SK-N-SH (cell line): ENCODE results near the gene CDH24. TPM values are rescaled to one million over a fixed set of nuclear protein-coding genes. Genes with fewer than 3 reads are reported as not detected.

ENCODE experiments used
- CTCF ChIA-PET: fragments of 300-600, 350-600 bp; formaldehyde crosslinking; extraction: SDS; loops from one replicate; lab custom pipeline; 2021; lab: Yijun Ruan, JAX
- POLR2A ChIA-PET: fragments of 350-600 bp; sonication (Branson Sonifier 250); formaldehyde crosslinking; extraction: SDS; loops from one replicate; lab custom pipeline; 2020; ENCODE audit warnings: antibody characterized with exemption, inconsistent platforms; lab: Yijun Ruan, JAX
- DNase-seq: peaks from one replicate; pipeline ENCODE4 v3.0.0; 2012
- H2AFZ ChIP-seq: fragments of 200-600 bp; sonication (generic); 2 replicates; pipeline ENCODE4 v1.8.1; 2016; ENCODE audit warnings: antibody characterized with exemption, mild to moderate bottlenecking, low read depth
- H3F3A ChIP-seq: fragments of 200-600 bp; sonication (generic); replicated peaks from 2 replicates; pipeline ENCODE3; 2016; ENCODE audit warnings: antibody characterized with exemption, mild to moderate bottlenecking; ENCODE audit not compliant: insufficient read depth
- H3K27ac ChIP-seq, 2 experiments: fragments of 200-500 bp in 1 of 2; fragments of 200-600 bp in 1 of 2; sonication (Bioruptor generic) in 1 of 2; sonication (generic), shearing (Covaris generic) in 1 of 2; 2 replicates each; pipeline versions ENCODE4 v1.5.1 to v1.6.1; 2014 to 2016; ENCODE audit warnings: low read depth in 2 of 2, inconsistent platforms in 1 of 2, low read length in 1 of 2, mild to moderate bottlenecking in 1 of 2, mixed read lengths in 1 of 2
- H3K27me3 ChIP-seq: fragments of 200-600 bp; sonication (generic), shearing (Covaris generic); 2 replicates; pipeline ENCODE4 v1.6.1; 2016; ENCODE audit warnings: mixed run types; ENCODE audit not compliant: insufficient read depth
- H3K36me3 ChIP-seq, 2 experiments: fragments of 200-500 bp in 1 of 2; fragments of 200-600 bp in 1 of 2; sonication (Bioruptor generic) in 1 of 2; sonication (generic) in 1 of 2; replicated peaks in 1 of 2; 2 replicates each; pipeline versions ENCODE3 to v1.5.1; 2014 to 2016; ENCODE audit warnings: low read length in 1 of 2, mild to moderate bottlenecking in 1 of 2; ENCODE audit not compliant: insufficient read depth in 2 of 2, control insufficient read depth in 1 of 2
- H3K4me1 ChIP-seq, 2 experiments: fragments of 200-500 bp in 1 of 2; fragments of 200-600 bp in 1 of 2; sonication (Bioruptor generic) in 1 of 2; sonication (generic), shearing (Covaris generic) in 1 of 2; 2 replicates each; pipeline versions ENCODE4 v1.5.1 to v1.6.1; 2014 to 2016; ENCODE audit warnings: low read depth in 1 of 2, low read length in 1 of 2, mixed run types in 1 of 2; ENCODE audit not compliant: insufficient read depth in 2 of 2, control insufficient read depth in 1 of 2
- H3K4me2 ChIP-seq: fragments of 200-600 bp; sonication (generic), shearing (Covaris generic); 2 replicates; pipeline ENCODE4 v1.6.1; 2017; ENCODE audit warnings: mixed run types
- H3K4me3 ChIP-seq, 2 experiments: fragments of 200-500 bp in 1 of 2; fragments of 200-600 bp in 1 of 2; sonication (Bioruptor generic) in 1 of 2; sonication (generic), shearing (Covaris generic) in 1 of 2; 2 replicates each; pipeline versions ENCODE4 v1.5.1 to v1.8.1; 2014 to 2016; ENCODE audit warnings: low read depth in 2 of 2, inconsistent platforms in 1 of 2, low read length in 1 of 2, mild to moderate bottlenecking in 1 of 2, mixed read lengths in 1 of 2, moderate library complexity in 1 of 2
- H3K79me2 ChIP-seq: fragments of 200-600 bp; sonication (generic); 2 replicates; pipeline ENCODE4 v1.8.1; 2017; ENCODE audit warnings: mild to moderate bottlenecking; ENCODE audit not compliant: insufficient read depth
- H3K9ac ChIP-seq: fragments of 200-600 bp; sonication (generic); 2 replicates; pipeline ENCODE4 v1.6.1; 2017; ENCODE audit warnings: mixed run types
- H3K9me2 ChIP-seq: fragments of 200-600 bp; sonication (generic); 2 replicates; pipeline ENCODE4 v1.6.1; 2017; ENCODE audit warnings: mixed run types
- H3K9me3 ChIP-seq: fragments of 200-600 bp; sonication (generic); 2 replicates; pipeline ENCODE4 v1.6.1; 2017; ENCODE audit warnings: mixed run types, mild to moderate bottlenecking, moderate library complexity
- H4K20me1 ChIP-seq: fragments of 200-600 bp; sonication (generic); 2 replicates; pipeline ENCODE4 v1.6.1; 2017; ENCODE audit warnings: mild to moderate bottlenecking, mixed run types; ENCODE audit not compliant: insufficient read depth
- CTCF ChIP-seq: fragments of 200-600 bp; sonication (generic); IDR thresholded peaks from 2 replicates; pipeline ENCODE4 v1.6.1; 2017; ENCODE audit warnings: antibody characterized with exemption, mild to moderate bottlenecking, moderate library complexity
- ELF1 ChIP-seq: IDR thresholded peaks from 2 replicates; pipeline ENCODE4 v1.4.0; 2012
- FOXJ3 ChIP-seq: sonication (generic); formaldehyde crosslinking; IDR thresholded peaks from 2 replicates; pipeline ENCODE4 v1.5.1; 2020; ENCODE audit warnings: mild to moderate bottlenecking, missing genetic modification reagents
- GABPA ChIP-seq: IDR thresholded peaks from 2 replicates; pipeline ENCODE4 v1.4.0; 2012; ENCODE audit warnings: low read depth, mild to moderate bottlenecking
- GATA2 ChIP-seq: sonication (generic); formaldehyde crosslinking; IDR thresholded peaks from 2 replicates; pipeline ENCODE4 v1.5.0; 2020; ENCODE audit warnings: mild to moderate bottlenecking, missing genetic modification reagents
- MEF2A ChIP-seq: IDR thresholded peaks from 2 replicates; pipeline ENCODE4 v1.4.0; 2012; ENCODE audit warnings: low read depth, borderline replicate concordance
- NFIC ChIP-seq: IDR thresholded peaks from 2 replicates; pipeline ENCODE4 v1.4.0; 2012; ENCODE audit warnings: borderline replicate concordance
- PBX3 ChIP-seq: IDR thresholded peaks from 2 replicates; pipeline ENCODE4; 2012
- POLR2AphosphoS5 ChIP-seq: IDR thresholded peaks from 2 replicates; pipeline ENCODE4 v1.6.1; 2012; ENCODE audit warnings: low read depth, low read length
- SMC3 ChIP-seq: IDR thresholded peaks from 2 replicates; pipeline ENCODE4 v1.6.1; 2012; ENCODE audit warnings: low read depth, low read length, improper control_type of control experiment
- USF1 ChIP-seq: IDR thresholded peaks from 2 replicates; pipeline ENCODE4 v1.4.0; 2012; ENCODE audit warnings: low read depth, borderline replicate concordance
- USF2 ChIP-seq: fragments of 150-350 bp; IDR thresholded peaks from 2 replicates; pipeline ENCODE4 v1.6.1; 2017; ENCODE audit warnings: antibody characterized with exemption, low read length, low read depth, borderline replicate concordance
- ZBTB33 ChIP-seq: IDR thresholded peaks from 2 replicates; pipeline ENCODE4 v1.4.0; 2012; ENCODE audit warnings: low read depth, borderline replicate concordance
- WGBS: methylation state at CpG from one replicate; pipeline ENCODE4 v1.1.6; 2017; ENCODE audit warnings: low lambda C conversion rate; 5-methylcytosine and 5-hydroxymethylcytosine counted together
- polyA plus RNA-seq, 3 experiments: library from polyadenylated mRNA; depleted of rRNA; stranded (reverse); fragments of >200 nt; gene quantifications; 2 replicates each; pipeline ENCODE4 v1.2.3, GENCODE V29; 2012

CDH24 gene
- polyA plus RNA-seq, 1 of the 3 experiments (the other 2 are of a cell fraction) = 30.8 TPM

GRCh38 chr14:23002592-23002991 is 54.7 kb downstream of the CDH24 start:
- WGBS = 94% methylated on average over 3 of the region's 3 CpGs
- TF ChIP-seq GATA2 (CRISPR knock-in tag) (no peak), FOXJ3 (CRISPR knock-in tag) (no peak), ELF1 (no peak), USF2 (no peak), ZBTB33 (no peak), PBX3 (no peak), GABPA (no peak), USF1 (no peak), CTCF (no peak), NFIC (no peak), SMC3 (no peak), MEF2A (no peak), POLR2AphosphoS5 (no peak)
- no peak for DNase-seq

More at GRCh38 chr14:23002592-23002991, 54.7 kb downstream of the CDH24 start:
- POLR2A ChIA-PET = no interaction called here
- H3K36me3 ChIP-seq = no peaks in the 10 kb centered on the region
- no peak overlapping the region for H3K9ac ChIP-seq
- H3K4me3 ChIP-seq = no peak overlapping the region
- peaks cover 13% of the 10 kb centered on the region for H3F3A ChIP-seq
- no peak overlapping the region for H3K4me2 ChIP-seq
- H3K79me2 ChIP-seq = 0 out of 2 replicates have a peak, but pooled peaks cover 3% of the 10 kb centered on the region
- no peaks in the 10 kb centered on the region for H3K9me2 ChIP-seq
- CTCF ChIA-PET = interaction anchor here (6.0 to 34.9 kb wide), 2 partner anchors 16 to 50 kb away, joined by 39 to 1566 read pairs; partner anchors contain the start of genes CDH24 and PSMB11
- H4K20me1 ChIP-seq = no peaks in the 10 kb centered on the region
- H3K4me1 ChIP-seq = peaks cover 10 to 15% of the 10 kb centered on the region in 2 experiments
- no peaks in the 10 kb centered on the region for H3K27me3 ChIP-seq
- no peaks in the 10 kb centered on the region for H3K9me3 ChIP-seq
- no peak overlapping the region for H2AFZ ChIP-seq
- no peak overlapping the region for H3K27ac ChIP-seq
